Transverse colon (tissue), 4 donors: ENCODE measurements around the gene PARP16. TPM values are rescaled to one million over a fixed set of nuclear protein-coding genes. Genes with fewer than 3 reads are reported as not detected.

ENCODE experiments used
- DNase-seq: peaks from one replicate; pipeline ENCODE4 v3.0.0-alpha.2; 2019
- H3K27ac ChIP-seq, 4 donors: fragments of 200-600 bp; sonication (generic); 2 replicates each; pipeline ENCODE4 v1.5.1; 2016 to 2018; ENCODE audit warnings: inconsistent platforms in 4 of 4
- H3K27me3 ChIP-seq: fragments of 200-600 bp; sonication (generic); 2 replicates; pipeline ENCODE4 v1.5.1; 2017; ENCODE audit warnings: inconsistent platforms
- H3K36me3 ChIP-seq, 4 donors: fragments of 200-600 bp; sonication (generic); 2 replicates each; pipeline ENCODE4 v1.5.1; 2017 to 2019; ENCODE audit warnings: inconsistent platforms in 4 of 4
- H3K4me1 ChIP-seq, 4 donors: fragments of 200-600 bp; sonication (generic); 2 replicates each; pipeline ENCODE4 v1.5.1; 2017 to 2020; ENCODE audit warnings: inconsistent platforms in 4 of 4
- H3K4me3 ChIP-seq, 4 donors: fragments of 200-600 bp; sonication (generic); 1 replicate in 1 of 4; 2 replicates in 3 of 4; pipeline versions ENCODE4 v1.5.1 to v1.6.1; 2017 to 2019; ENCODE audit warnings: inconsistent platforms in 4 of 4
- H3K9me3 ChIP-seq, 2 donors: fragments of 200-600 bp; sonication (generic); 2 replicates each; pipeline ENCODE4 v1.5.1; 2017 to 2019; ENCODE audit warnings: inconsistent platforms in 2 of 2
- EP300 ChIP-seq: sonication (generic); formaldehyde crosslinking; IDR thresholded peaks from one replicate; pipeline ENCODE4 v1.6.1; 2017; ENCODE audit warnings: antibody characterized with exemption, low read depth
- POLR2A ChIP-seq: fragments of 450-650 bp; IDR thresholded peaks from one replicate; pipeline ENCODE4 v1.6.1; 2016; ENCODE audit warnings: antibody characterized with exemption, mild to moderate bottlenecking, moderate library complexity
- POLR2AphosphoS5 ChIP-seq, 3 donors: sonication (generic); formaldehyde crosslinking; IDR thresholded peaks; one replicate each; pipeline ENCODE4 v1.6.1; 2016; ENCODE audit warnings: antibody characterized with exemption in 3 of 3
- WGBS, 2 donors: methylation state at CpG; one replicate each; pipeline ENCODE4 v1.1.5; 2018; ENCODE audit warnings: low coverage in 1 of 2; 5-methylcytosine and 5-hydroxymethylcytosine counted together
- in situ Hi-C, 4 donors: fragments of 200-750 bp; cut with MboI; loops; one replicate each; pipeline versions ENCODE4 v1.15.0 to v1.15.1; 2017; ENCODE audit warnings: low sequenced_read_pairs in 3 of 4, low pct_ligation_motif_present in 1 of 4, low pct_unique_long_range_greater_than_20kb in 1 of 4
- intact Hi-C: fragments of 100-400 bp; cut with DNase I; formaldehyde crosslinking; loops from one replicate; pipeline ENCODE4 v1.15.1; 2023; ENCODE audit warnings: low total_unique reads
- total RNA-seq, 4 donors: library from RNA; depleted of rRNA; stranded (reverse); fragments of >200 nt; gene quantifications; one replicate each; pipeline ENCODE4 v1.1.0, GENCODE V29; 2016
- TF ChIP-seq, protein P1 (sequence below), 5 experiments: fragments of 200-600 bp in 3 of 5; fragments of 450-650 bp in 2 of 5; sonication (generic) in 3 of 5; IDR thresholded peaks; 1 replicate in 2 of 5; 2 replicates in 3 of 5; pipeline ENCODE4 v1.5.1; 2016 to 2017; ENCODE audit warnings: antibody characterized with exemption in 5 of 5, inconsistent platforms in 3 of 5, mild to moderate bottlenecking in 2 of 5, moderate library complexity in 1 of 5

PARP16 gene
- total RNA-seq, 4 donors from 2014 or later = 4.6 to 11.5 (median 7.5) TPM

DNA sequence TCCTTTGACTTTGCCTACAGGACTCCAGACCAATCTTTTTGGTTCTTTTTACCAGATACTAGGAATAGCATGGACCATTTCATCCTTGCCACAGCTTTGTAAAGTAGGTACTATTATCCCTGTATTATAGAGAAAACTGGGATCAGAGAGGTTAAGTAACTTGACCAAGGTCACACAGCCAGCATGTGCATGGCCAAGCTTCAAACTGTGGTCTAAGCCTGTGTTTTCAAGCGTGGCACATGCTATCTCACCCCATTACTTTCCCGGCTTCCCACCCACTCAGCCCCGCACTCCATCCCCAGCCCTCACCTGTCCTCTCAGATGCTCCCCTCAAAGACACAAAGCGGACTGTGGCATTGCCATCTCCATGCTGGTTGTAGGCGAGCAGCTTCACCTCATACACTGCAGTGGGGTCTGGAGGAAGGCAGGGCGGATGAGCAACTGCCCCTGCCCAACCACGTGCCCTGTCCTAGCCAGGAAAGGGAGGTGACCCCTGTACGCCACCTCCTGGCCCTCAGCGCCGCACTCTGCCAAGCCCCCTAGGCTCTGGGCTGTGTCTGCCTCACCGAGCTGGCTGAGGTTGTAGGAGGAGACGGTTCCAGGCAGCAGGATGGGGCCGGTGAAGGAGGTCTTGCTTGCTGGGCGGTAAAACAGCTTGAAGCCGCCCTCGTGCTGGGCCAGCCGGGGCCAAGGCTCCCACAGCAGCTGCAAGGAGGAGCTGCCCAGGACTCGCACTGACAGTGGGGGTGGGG, 43.5 kb upstream of the PARP16 start:
- intact Hi-C loops = no loop called here
- H3K9me3 ChIP-seq = no peaks in the 10 kb centered on the region
- no peak overlapping the region for H3K27ac ChIP-seq
- DNase-seq = no peak
- 90% methylated on average over 16 of the region's 18 CpGs; no CpG with 5 or more reads in 1 of the 2 donors for WGBS, 2 donors
- in situ Hi-C loops = no loop called here
- H3K36me3 ChIP-seq = no peaks in the 10 kb centered on the region
- no peaks in the 10 kb centered on the region for H3K4me1 ChIP-seq
- TF ChIP-seq, protein P1, sequence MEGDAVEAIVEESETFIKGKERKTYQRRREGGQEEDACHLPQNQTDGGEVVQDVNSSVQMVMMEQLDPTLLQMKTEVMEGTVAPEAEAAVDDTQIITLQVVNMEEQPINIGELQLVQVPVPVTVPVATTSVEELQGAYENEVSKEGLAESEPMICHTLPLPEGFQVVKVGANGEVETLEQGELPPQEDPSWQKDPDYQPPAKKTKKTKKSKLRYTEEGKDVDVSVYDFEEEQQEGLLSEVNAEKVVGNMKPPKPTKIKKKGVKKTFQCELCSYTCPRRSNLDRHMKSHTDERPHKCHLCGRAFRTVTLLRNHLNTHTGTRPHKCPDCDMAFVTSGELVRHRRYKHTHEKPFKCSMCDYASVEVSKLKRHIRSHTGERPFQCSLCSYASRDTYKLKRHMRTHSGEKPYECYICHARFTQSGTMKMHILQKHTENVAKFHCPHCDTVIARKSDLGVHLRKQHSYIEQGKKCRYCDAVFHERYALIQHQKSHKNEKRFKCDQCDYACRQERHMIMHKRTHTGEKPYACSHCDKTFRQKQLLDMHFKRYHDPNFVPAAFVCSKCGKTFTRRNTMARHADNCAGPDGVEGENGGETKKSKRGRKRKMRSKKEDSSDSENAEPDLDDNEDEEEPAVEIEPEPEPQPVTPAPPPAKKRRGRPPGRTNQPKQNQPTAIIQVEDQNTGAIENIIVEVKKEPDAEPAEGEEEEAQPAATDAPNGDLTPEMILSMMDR (IDR thresholded peaks at IDR 0.05) = no peak
- TF ChIP-seq POLR2A (no peak), EP300 (no peak)
- no peak overlapping the region for H3K4me3 ChIP-seq
- no peaks in the 10 kb centered on the region for H3K27me3 ChIP-seq

DNA sequence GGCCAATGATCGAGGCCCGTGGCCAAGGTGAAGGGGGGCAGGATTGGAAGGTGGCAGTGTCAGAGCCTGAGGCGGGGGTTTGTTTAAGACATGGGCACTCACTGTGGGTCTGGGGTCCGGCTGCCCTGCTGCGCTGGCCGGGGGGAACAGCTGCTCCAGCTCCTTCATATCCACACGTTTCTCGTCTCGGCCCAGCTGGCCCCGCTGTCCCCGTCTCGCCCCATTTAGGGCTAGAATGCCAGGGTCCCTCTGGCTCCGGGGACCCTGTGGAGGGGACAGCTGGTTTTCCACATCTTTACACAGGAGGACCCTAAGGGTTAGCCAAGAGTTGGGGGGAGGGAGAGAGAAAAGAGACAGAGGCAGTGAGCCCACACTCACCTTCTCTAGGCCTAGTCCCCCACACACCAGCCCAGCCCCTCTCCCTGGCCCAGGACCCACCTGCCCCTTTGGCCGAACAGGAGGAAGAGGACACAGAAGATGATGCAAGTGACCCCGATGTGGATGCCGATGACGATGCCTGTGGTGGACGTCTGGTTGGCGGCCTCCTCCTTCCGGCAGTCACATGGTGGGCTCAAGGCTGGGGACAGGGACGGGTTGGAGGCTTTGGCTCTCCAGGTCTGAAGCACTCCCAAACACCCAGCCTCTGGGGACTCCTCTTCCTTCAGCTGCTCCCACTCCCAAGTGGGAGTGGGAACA, 42.8 kb upstream of the PARP16 start:
- no peak for DNase-seq
- Histone ChIP-seq H3K4me3 (no peak overlapping the region), H3K4me1 (no peaks in the 10 kb centered on the region), H3K36me3 (no peaks in the 10 kb centered on the region), H3K9me3 (no peaks in the 10 kb centered on the region), H3K27ac (no peak overlapping the region), H3K27me3 (no peaks in the 10 kb centered on the region)
- TF ChIP-seq, protein P1 (IDR thresholded peaks at IDR 0.05) = no peak
- TF ChIP-seq EP300 (no peak), POLR2AphosphoS5 (IDR thresholded peaks at IDR 0.05) (no peak), POLR2A (no peak)
- intact Hi-C loops = no loop called here
- in situ Hi-C loops = no loop called here
- 89 to 91% methylated on average over 10 to 18 of the region's 21 CpGs for WGBS, 2 donors

DNA sequence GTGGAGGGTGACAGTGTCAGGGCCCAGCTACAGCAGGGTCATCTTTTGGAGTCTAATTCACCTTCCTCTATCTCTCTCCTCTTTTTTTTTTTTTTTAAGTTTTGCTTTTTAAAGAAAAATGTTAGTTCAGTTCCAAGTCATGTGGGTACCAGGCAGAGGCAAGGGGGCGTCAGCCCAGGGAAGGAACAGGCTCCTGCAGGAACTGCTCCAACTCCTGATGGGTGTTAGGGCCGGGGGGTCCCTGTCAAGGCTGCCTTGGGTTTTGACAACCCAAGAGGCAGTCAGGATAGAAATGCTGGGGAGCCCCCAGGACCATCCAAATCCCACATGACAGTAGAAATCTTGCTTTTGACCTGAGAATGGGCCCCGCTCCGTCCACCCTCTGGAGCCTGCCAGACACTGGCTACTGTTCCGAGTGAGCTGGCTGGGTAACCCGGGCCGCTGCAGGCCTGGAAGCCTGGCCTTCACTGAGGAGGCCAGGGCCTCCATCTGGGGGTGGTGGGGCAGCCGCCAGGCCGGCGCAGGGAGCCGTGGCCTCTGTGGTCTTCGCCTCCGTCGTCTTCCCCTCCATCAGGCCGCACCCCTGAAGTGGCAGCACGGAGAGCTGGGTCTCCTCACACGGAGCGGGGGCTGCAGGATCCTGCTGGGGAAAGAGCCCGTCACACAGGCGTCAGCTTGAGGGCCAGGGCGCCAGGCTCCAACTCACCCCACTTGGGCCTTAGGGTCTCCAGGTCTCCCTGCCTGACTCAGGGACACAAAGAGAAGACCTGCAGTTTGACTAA, 42.0 kb upstream of the PARP16 start:
- intact Hi-C loops = no loop called here
- Histone ChIP-seq H3K4me3 (no peak overlapping the region), H3K27me3 (no peaks in the 10 kb centered on the region), H3K4me1 (no peaks in the 10 kb centered on the region), H3K9me3 (no peaks in the 10 kb centered on the region), H3K36me3 (no peaks in the 10 kb centered on the region), H3K27ac (no peak overlapping the region)
- TF ChIP-seq POLR2A = no peak
- TF ChIP-seq POLR2AphosphoS5 (IDR thresholded peaks at IDR 0.05) = no peak
- TF ChIP-seq, protein P1 (IDR thresholded peaks at IDR 0.05) = no peak
- no peak for TF ChIP-seq EP300
- DNase-seq = no peak
- in situ Hi-C loops = no loop called here
- WGBS, 2 donors = 85% methylated on average over 20 of the region's 21 CpGs; no CpG with 5 or more reads in 1 of the 2 donors
